ENCODE results near the gene MYO15B.

Gene MYO15B

DNA sequence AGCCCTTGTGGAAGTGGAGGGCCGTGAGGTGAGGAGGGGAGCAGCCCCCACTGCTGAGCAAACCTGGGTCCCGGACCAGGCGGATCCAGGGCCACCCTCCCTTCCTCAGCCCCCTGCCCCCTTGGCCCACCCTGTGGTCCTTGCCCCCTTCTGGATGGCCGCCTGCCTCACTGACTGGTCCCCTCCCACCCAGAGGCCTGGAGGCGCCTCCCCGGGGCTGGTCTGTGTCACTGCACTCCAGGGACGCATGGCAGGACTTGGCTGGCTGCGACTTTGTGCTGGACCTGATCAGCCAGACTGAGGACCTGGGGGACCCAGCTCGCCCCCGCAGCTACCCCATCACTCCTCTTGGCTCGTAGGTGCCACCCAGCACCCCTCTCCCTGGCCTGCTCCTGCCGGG lies 26.4 kb downstream of the MYO15B start:
- Histone ChIP-seq H3K36me3 (ENCODE audit: insufficient read depth, low read length) (no peaks in the 10 kb centered on the region), H3K27me3 (ENCODE audit: insufficient read depth, low read length, poor library complexity) (no peaks in the 10 kb centered on the region), H4K20me1 (ENCODE audit: insufficient read depth, low read length) (no peaks in the 10 kb centered on the region), H3K27ac (ENCODE audit: low read length) (no peak overlapping the region), H3K9me3 (ENCODE audit: insufficient read depth, low read length, severe bottlenecking) (no peaks in the 10 kb centered on the region), H3K4me2 (ENCODE audit: insufficient read depth, low read length) (no peak overlapping the region), H3K4me3 (ENCODE audit: low read depth in 1 of 2, low read length in 2 of 2) (no peak overlapping the region), H3K79me2 (ENCODE audit: insufficient read depth, low read length) (no peaks in the 10 kb centered on the region), H2AFZ (ENCODE audit: low read depth, low read length) (no peak overlapping the region), H3K4me1 (ENCODE audit: insufficient read depth, low read length) (no peaks in the 10 kb centered on the region), H3K9ac (ENCODE audit: low read depth, low read length) (no peak overlapping the region)
- TF ChIP-seq EZH2 (IDR thresholded peaks at IDR 0.05; ENCODE audit: borderline replicate concordance, low read depth, low read length, severe bottlenecking), result no peak
- peak; percentile 6 for TF ChIP-seq CTCF (IDR thresholded peaks at IDR 0.05; ENCODE audit: borderline replicate concordance, extremely low read depth, low read length, poor library complexity, severe bottlenecking)
- DNase-seq, result no peak
- no peak for ATAC-seq (ENCODE audit: insufficient read depth, low read depth)

GRCh38 chr17:75614556-75615270 lies 27.1 kb downstream of the MYO15B start:
- Histone ChIP-seq H3K79me2 (ENCODE audit: insufficient read depth, low read length) (no peaks in the 10 kb centered on the region), H3K27me3 (ENCODE audit: insufficient read depth, low read length, poor library complexity) (no peaks in the 10 kb centered on the region), H3K4me3 (ENCODE audit: low read depth in 1 of 2, low read length in 2 of 2) (no peak overlapping the region), H3K9ac (ENCODE audit: low read depth, low read length) (no peak overlapping the region), H3K4me1 (ENCODE audit: insufficient read depth, low read length) (no peaks in the 10 kb centered on the region), H3K36me3 (ENCODE audit: insufficient read depth, low read length) (no peaks in the 10 kb centered on the region), H4K20me1 (ENCODE audit: insufficient read depth, low read length) (no peaks in the 10 kb centered on the region), H3K27ac (ENCODE audit: low read length) (no peak overlapping the region), H2AFZ (ENCODE audit: low read depth, low read length) (no peak overlapping the region), H3K9me3 (ENCODE audit: insufficient read depth, low read length, severe bottlenecking) (no peaks in the 10 kb centered on the region), H3K4me2 (ENCODE audit: insufficient read depth, low read length) (no peak overlapping the region)
- TF ChIP-seq CTCF (IDR thresholded peaks at IDR 0.05; ENCODE audit: borderline replicate concordance, extremely low read depth, low read length, poor library complexity, severe bottlenecking) (no peak), EZH2 (IDR thresholded peaks at IDR 0.05; ENCODE audit: borderline replicate concordance, low read depth, low read length, severe bottlenecking) (no peak)
- no peak for ATAC-seq (ENCODE audit: insufficient read depth, low read depth)
- no peak for DNase-seq

DNA sequence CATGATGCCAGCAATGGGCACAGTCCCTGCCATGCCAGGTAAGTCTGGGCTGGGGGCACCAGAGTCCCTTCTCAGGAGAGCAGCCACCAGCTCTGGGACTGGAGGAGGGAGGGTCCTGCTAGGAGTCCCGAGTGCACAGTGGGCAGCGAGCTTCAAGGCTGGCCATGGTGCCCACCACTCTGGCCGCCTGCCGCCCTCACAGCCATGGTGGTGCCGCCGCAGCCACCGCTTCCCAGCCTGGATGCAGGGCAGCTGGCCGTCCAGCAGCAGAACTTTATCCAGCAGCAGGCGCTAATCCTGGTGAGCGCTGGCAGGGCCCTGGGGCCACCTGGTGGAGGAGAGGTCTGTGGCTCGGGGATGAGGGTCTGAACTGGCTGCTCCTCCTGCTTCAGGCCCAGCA lies 27.7 kb downstream of the MYO15B start:
- no peak overlapping the region for H3K9ac ChIP-seq (ENCODE audit: low read depth, low read length)

More for the DNA sequence above, 27.7 kb downstream of the MYO15B start:
- Histone ChIP-seq H3K79me2 (ENCODE audit: insufficient read depth, low read length) (no peaks in the 10 kb centered on the region), H4K20me1 (ENCODE audit: insufficient read depth, low read length) (0 out of 2 replicates have a peak, but pooled peaks cover 2% of the 10 kb centered on the region), H3K4me2 (ENCODE audit: insufficient read depth, low read length) (no peak overlapping the region), H3K9me3 (ENCODE audit: insufficient read depth, low read length, severe bottlenecking) (no peaks in the 10 kb centered on the region), H3K36me3 (ENCODE audit: insufficient read depth, low read length) (no peaks in the 10 kb centered on the region), H3K4me1 (ENCODE audit: insufficient read depth, low read length) (no peaks in the 10 kb centered on the region), H3K27me3 (ENCODE audit: insufficient read depth, low read length, poor library complexity) (no peaks in the 10 kb centered on the region), H2AFZ (ENCODE audit: low read depth, low read length) (no peak overlapping the region), H3K4me3 (ENCODE audit: low read depth in 1 of 2, low read length in 2 of 2) (no peak overlapping the region), H3K27ac (ENCODE audit: low read length) (no peak overlapping the region)
- no peak for TF ChIP-seq EZH2 (IDR thresholded peaks at IDR 0.05; ENCODE audit: borderline replicate concordance, low read depth, low read length, severe bottlenecking)
- no peak for TF ChIP-seq CTCF (IDR thresholded peaks at IDR 0.05; ENCODE audit: borderline replicate concordance, extremely low read depth, low read length, poor library complexity, severe bottlenecking)
- DNase-seq, result no peak
- ATAC-seq (ENCODE audit: insufficient read depth, low read depth), result no peak
